ENCODE measurements around the gene TECTA. TPM values are rescaled to one million over a fixed set of nuclear protein-coding genes. Genes with fewer than 3 reads are reported as not detected.

TECTA gene
- total RNA-seq, 1 donor from 2014 or later = 2.3 TPM

DNA sequence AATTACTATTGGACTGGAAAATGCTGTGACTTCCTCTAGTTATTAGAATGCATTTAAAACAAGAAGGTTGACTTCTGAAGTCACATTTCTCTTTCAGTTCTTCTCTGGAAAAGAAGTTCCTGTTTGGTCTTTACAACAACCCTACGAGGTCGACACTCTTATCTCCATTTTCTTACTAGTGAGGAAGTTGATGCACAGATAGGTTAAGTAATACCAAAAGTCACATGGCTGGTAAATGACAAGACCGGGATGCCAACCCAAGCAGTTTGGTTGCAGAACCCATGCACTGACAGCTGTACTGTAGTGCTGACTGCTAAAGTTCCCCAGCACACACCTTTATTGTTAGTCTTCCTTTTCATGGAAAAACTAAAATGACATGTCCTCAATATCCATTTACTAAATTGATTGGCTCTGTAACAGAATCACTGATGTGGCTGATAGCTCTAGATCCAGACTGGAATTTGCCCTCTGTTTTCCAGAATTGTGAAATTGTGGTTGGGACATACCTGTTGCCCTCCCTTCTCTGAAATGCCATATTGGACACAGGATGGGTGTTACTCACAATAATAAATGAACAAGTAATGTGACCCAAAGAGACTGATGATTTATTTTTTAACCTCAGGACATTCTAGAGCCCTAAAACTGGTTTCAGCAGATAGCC, 9.4 kb upstream of the TECTA start:
- Mint-ChIP-seq H3K9me3 (peaks cover 5% of the 10 kb centered on the region), H3K4me3 (no peak overlapping the region), H3K27me3 (no peaks in the 10 kb centered on the region), H3K36me3 (peaks cover 19% of the 10 kb centered on the region), H3K27ac (no peak overlapping the region), H3K4me1 (ENCODE audit: unreplicated experiment) (no peaks in the 10 kb centered on the region)
- TF ChIP-seq, protein P1, sequence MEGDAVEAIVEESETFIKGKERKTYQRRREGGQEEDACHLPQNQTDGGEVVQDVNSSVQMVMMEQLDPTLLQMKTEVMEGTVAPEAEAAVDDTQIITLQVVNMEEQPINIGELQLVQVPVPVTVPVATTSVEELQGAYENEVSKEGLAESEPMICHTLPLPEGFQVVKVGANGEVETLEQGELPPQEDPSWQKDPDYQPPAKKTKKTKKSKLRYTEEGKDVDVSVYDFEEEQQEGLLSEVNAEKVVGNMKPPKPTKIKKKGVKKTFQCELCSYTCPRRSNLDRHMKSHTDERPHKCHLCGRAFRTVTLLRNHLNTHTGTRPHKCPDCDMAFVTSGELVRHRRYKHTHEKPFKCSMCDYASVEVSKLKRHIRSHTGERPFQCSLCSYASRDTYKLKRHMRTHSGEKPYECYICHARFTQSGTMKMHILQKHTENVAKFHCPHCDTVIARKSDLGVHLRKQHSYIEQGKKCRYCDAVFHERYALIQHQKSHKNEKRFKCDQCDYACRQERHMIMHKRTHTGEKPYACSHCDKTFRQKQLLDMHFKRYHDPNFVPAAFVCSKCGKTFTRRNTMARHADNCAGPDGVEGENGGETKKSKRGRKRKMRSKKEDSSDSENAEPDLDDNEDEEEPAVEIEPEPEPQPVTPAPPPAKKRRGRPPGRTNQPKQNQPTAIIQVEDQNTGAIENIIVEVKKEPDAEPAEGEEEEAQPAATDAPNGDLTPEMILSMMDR (conservative IDR thresholded peaks at IDR 0.05) = no peak
- DNase-seq (ENCODE audit: extremely low spot score, unreplicated experiment) = no peak

GRCh38 chr11:121095561-121095960, 5.5 kb upstream of the TECTA start:
- Mint-ChIP-seq H3K4me3 (no peak overlapping the region), H3K9me3 (peaks cover 5% of the 10 kb centered on the region), H3K4me1 (ENCODE audit: unreplicated experiment) (no peaks in the 10 kb centered on the region), H3K36me3 (peaks cover 4% of the 10 kb centered on the region), H3K27me3 (no peaks in the 10 kb centered on the region), H3K27ac (no peak overlapping the region)
- DNase-seq (ENCODE audit: extremely low spot score, unreplicated experiment) = no peak
- TF ChIP-seq, protein P1 (conservative IDR thresholded peaks at IDR 0.05) = no peak

DNA sequence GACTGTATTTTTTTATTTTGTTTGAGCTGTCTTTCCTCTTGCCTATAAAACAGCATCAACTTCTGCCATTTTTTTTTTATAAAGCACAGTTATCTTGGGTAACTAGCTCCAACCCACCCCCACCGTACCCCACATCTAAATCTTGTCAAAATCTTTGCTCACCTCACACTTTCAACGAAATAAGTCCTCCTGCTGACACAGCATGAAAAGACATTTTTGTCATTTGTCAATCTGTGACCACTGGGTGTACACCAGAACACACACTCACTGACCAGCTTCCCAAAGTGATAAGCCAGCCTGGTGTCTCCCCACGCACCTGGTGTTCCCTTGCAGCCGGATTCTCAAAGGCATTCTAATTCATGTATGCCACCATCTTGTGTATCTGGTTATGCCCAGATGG, 1.7 kb upstream of the TECTA start:
- Mint-ChIP-seq H3K27me3 (no peaks in the 10 kb centered on the region), H3K4me1 (ENCODE audit: unreplicated experiment) (no peaks in the 10 kb centered on the region), H3K27ac (no peak overlapping the region), H3K4me3 (no peak overlapping the region), H3K36me3 (no peaks in the 10 kb centered on the region), H3K9me3 (no peaks in the 10 kb centered on the region)
- TF ChIP-seq, protein P1 (conservative IDR thresholded peaks at IDR 0.05) = no peak
- no peak for DNase-seq (ENCODE audit: extremely low spot score, unreplicated experiment)

- H3K4me1 Mint-ChIP-seq (ENCODE audit: unreplicated experiment) = no peaks in the 10 kb centered on the region
- no peaks in the 10 kb centered on the region for H3K27me3 Mint-ChIP-seq
- H3K9me3 Mint-ChIP-seq = no peaks in the 10 kb centered on the region
- TF ChIP-seq, protein P1 (conservative IDR thresholded peaks at IDR 0.05) = no peak
- H3K4me3 Mint-ChIP-seq = no peak overlapping the region
- H3K36me3 Mint-ChIP-seq = no peaks in the 10 kb centered on the region
- no peak overlapping the region for H3K27ac Mint-ChIP-seq
- DNase-seq (ENCODE audit: extremely low spot score, unreplicated experiment) = no peak
These were observed 1.2 kb upstream of the TECTA start for GRCh38 chr11:121099885-121100284.

DNA sequence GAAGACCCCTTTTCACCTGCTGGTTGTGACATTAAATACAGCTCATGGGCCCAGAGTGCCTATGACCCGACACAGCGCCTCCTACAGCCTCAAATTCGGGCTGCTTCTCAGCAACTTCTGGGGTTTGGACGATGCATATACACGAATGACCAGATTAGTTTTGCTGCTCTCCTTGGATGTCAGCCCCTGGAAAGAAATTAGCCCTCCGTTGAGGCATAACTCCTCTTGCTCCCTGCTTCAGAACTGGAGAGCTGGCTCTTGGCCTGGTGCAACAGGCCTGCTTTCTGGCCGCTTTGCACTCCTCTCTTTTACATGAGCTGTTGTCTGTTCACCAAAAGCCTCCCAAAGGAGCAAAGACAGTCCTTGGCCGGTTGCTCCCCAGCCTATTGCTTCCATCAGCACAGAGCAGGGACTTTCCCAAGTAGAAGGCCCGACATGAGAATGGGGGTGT, 3.3 kb downstream of the TECTA start:
- DNase-seq (ENCODE audit: extremely low spot score, unreplicated experiment) = no peak
- H3K27me3 Mint-ChIP-seq = no peaks in the 10 kb centered on the region
- no peaks in the 10 kb centered on the region for H3K4me1 Mint-ChIP-seq (ENCODE audit: unreplicated experiment)
- no peaks in the 10 kb centered on the region for H3K36me3 Mint-ChIP-seq
- no peaks in the 10 kb centered on the region for H3K9me3 Mint-ChIP-seq
- no peak overlapping the region for H3K27ac Mint-ChIP-seq
- TF ChIP-seq, protein P1 (conservative IDR thresholded peaks at IDR 0.05) = peak; percentile 37
- H3K4me3 Mint-ChIP-seq = no peak overlapping the region

Data from type B pancreatic cell (in vitro differentiated cells).